Endometrial microvascular endothelial cells (primary cell): ENCODE data around the gene GALNT18. TPM values are rescaled to one million over a fixed set of nuclear protein-coding genes. Genes with fewer than 3 reads are reported as not detected.

ENCODE experiments used
- in situ Hi-C: cut with HindIII; loops from 2 replicates; pipeline ENCODE4 v1.10.0; 2017; ENCODE audit warnings: low sequenced_read_pairs, low pct_unique_long_range_greater_than_20kb; ENCODE audit errors: inconsistent ontology term
- total RNA-seq: library from RNA; depleted of rRNA; stranded (reverse); fragments of >200 nt; gene quantifications from one replicate; pipeline ENCODE4 v1.2.3, GENCODE V29; 2015; ENCODE audit errors: inconsistent ontology term

GALNT18 gene
- total RNA-seq, 1 donor from 2014 or later = 39.8 TPM

- in situ Hi-C loops = no loop called here
Observed at GRCh38 chr11:11322101-11322500, 299.7 kb downstream of the GALNT18 start.

- in situ Hi-C loops = no loop called here
Observed at GRCh38 chr11:11320825-11321224, 301.0 kb downstream of the GALNT18 start.

- in situ Hi-C loops = no loop called here
Observed at GRCh38 chr11:11318961-11319360, 302.8 kb downstream of the GALNT18 start.

GRCh38 chr11:11318461-11318860 is 303.3 kb downstream of the GALNT18 start:
- in situ Hi-C loops = no loop called here

- in situ Hi-C loops = no loop called here
Observed at GRCh38 chr11:11316651-11317230, 305.1 kb downstream of the GALNT18 start.

GRCh38 chr11:11313902-11314692 is 307.7 kb downstream of the GALNT18 start:
- in situ Hi-C loops = no loop called here

- in situ Hi-C loops = no loop called here
Observed at GRCh38 chr11:11313426-11313825, 308.4 kb downstream of the GALNT18 start.

GRCh38 chr11:11312738-11313137 is 309.1 kb downstream of the GALNT18 start:
- in situ Hi-C loops = no loop called here

GRCh38 chr11:11311169-11311568 is 310.6 kb downstream of the GALNT18 start:
- in situ Hi-C loops = no loop called here

- in situ Hi-C loops = no loop called here
Observed at GRCh38 chr11:11309906-11310305, 311.9 kb downstream of the GALNT18 start.

- in situ Hi-C loops = no loop called here
Observed at GRCh38 chr11:11308249-11308648, 313.6 kb downstream of the GALNT18 start.

- in situ Hi-C loops = no loop called here
Observed at GRCh38 chr11:11306855-11307254, 314.9 kb downstream of the GALNT18 start.

- in situ Hi-C loops = no loop called here
Observed at GRCh38 chr11:11304550-11304949, 317.3 kb downstream of the GALNT18 start.

GRCh38 chr11:11302565-11302964 is 319.2 kb downstream of the GALNT18 start:
- in situ Hi-C loops = no loop called here

GRCh38 chr11:11301212-11301611 is 320.6 kb downstream of the GALNT18 start:
- in situ Hi-C loops = no loop called here

- in situ Hi-C loops = no loop called here
Observed at GRCh38 chr11:11297578-11297977, 324.2 kb downstream of the GALNT18 start.

- in situ Hi-C loops = no loop called here
Observed at GRCh38 chr11:11296434-11296833, 325.4 kb downstream of the GALNT18 start.

GRCh38 chr11:11294551-11294855 is 327.3 kb downstream of the GALNT18 start:
- in situ Hi-C loops = no loop called here

GRCh38 chr11:11293798-11294550 is 327.8 kb downstream of the GALNT18 start:
- in situ Hi-C loops = no loop called here

GRCh38 chr11:11292839-11293238 is 329.0 kb downstream of the GALNT18 start:
- in situ Hi-C loops = no loop called here
